ENCODE data around the gene CMTM3.
"Not testable (repeated sequence)": the region's sequence is repeated elsewhere in the genome, so short reads cannot be mapped to it uniquely, and the experiment has no call there.

Gene CMTM3

GRCh38 chr16:66610111-66610820 is 5.8 kb downstream of the CMTM3 start:
- DNase-seq, result no peak

GRCh38 chr16:66611911-66612310 is 7.4 kb downstream of the CMTM3 start:
- not testable (repeated sequence) for DNase-seq

- no peak for DNase-seq
Observed at GRCh38 chr16:66612422-66612821, 7.9 kb downstream of the CMTM3 start.

GRCh38 chr16:66614161-66614802 is 9.8 kb downstream of the CMTM3 start:
- DNase-seq, result no peak

- DNase-seq, result no peak
Observed at GRCh38 chr16:66616169-66616568, 11.7 kb downstream of the CMTM3 start.

- DNase-seq, result no peak
Observed at GRCh38 chr16:66616592-66616991, 12.1 kb downstream of the CMTM3 start.

GRCh38 chr16:66617010-66617434 is 12.5 kb downstream of the CMTM3 start:
- no peak for DNase-seq

GRCh38 chr16:66617728-66618127 is 13.2 kb downstream of the CMTM3 start:
- no peak for DNase-seq

- no peak for DNase-seq
Observed at GRCh38 chr16:66618588-66619375, 14.3 kb downstream of the CMTM3 start.

GRCh38 chr16:66619534-66620428 is 15.3 kb downstream of the CMTM3 start:
- no peak for DNase-seq

GRCh38 chr16:66620429-66620795 is 15.9 kb downstream of the CMTM3 start:
- no peak for DNase-seq

GRCh38 chr16:66621973-66622372 is 17.5 kb downstream of the CMTM3 start:
- no peak for DNase-seq

GRCh38 chr16:66622863-66623262 is 18.4 kb downstream of the CMTM3 start:
- no peak for DNase-seq

GRCh38 chr16:66623755-66624154 is 19.3 kb downstream of the CMTM3 start:
- no peak for DNase-seq

- DNase-seq, result not testable (repeated sequence)
Observed at GRCh38 chr16:66627611-66628378, 23.3 kb downstream of the CMTM3 start.

- DNase-seq, result no peak
Observed at GRCh38 chr16:66629856-66630255, 25.4 kb downstream of the CMTM3 start.

GRCh38 chr16:66630561-66631260 is 26.2 kb downstream of the CMTM3 start:
- not testable (repeated sequence) for DNase-seq

GRCh38 chr16:66631558-66631957 is 27.1 kb downstream of the CMTM3 start:
- not testable (repeated sequence) for DNase-seq

- no peak for DNase-seq
Observed at GRCh38 chr16:66634527-66635196, 30.2 kb downstream of the CMTM3 start.

GRCh38 chr16:66635406-66635805 is 30.9 kb downstream of the CMTM3 start:
- DNase-seq, result no peak

GRCh38 chr16:66636199-66636598 is 31.7 kb downstream of the CMTM3 start:
- DNase-seq, result no peak
